MV-4-11 (cell line): Measurements from ENCODE around the gene SNRNP70.

Experiments
- DNase-seq: peaks from one replicate; lab custom pipeline; 2025; lab: John Stamatoyannopoulos, UW

SNRNP70 gene

DNA sequence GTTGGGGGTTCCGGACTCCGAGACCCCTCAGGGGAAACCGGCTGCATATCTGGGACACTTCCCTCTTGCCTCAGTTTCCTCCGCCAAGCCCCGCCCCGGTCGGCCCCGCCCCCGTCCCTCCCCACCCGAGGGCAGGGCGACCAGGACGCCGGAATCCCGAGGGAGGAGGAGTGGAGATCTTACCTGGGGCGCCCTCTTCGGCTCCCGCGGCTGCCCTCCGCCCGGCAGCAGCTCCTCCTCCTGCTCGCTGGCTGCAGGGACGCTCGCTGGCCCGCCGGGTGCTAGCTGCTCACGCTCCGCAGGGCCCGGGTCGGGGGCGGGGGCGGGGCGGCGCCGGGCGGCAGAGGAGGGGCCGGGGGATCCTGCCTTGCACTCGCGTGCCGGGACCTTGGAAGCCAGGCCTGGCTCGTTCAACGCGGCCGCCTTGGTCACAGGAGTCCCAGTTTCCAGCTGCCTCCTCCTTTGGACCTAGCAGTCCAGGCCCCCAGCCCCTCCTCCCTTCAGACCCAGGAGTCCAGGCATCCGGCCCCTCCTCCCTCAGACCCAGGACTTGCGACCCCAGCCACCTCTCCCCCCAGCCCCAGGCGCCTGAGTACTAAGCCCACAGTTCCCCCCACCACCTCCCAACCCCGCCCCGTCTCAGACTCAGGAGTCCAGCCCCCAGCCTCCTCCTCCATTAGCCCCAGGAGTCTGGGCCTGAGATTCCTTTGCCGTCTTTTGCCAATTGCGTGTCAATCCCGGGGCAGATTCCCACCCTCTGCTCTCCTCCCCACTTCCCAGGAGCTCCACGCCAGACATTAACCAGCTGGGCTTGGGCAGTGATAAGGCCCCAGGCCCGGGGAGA lies 20.3 kb upstream of the SNRNP70 start, which contains the start of gene NTF4:
Gene NTF4 (minus strand): TSS at position 51 of the 844 bp plus-strand sequence. CDS start 2,821 bp downstream, outside the sequence.
- DNase-seq = no peak

- no peak for DNase-seq
These were observed 19.2 kb upstream of the SNRNP70 start for GRCh38 chr19:49065905-49066512.

- no peak for DNase-seq
These were observed 17.7 kb upstream of the SNRNP70 start for GRCh38 chr19:49067554-49067953.

DNA sequence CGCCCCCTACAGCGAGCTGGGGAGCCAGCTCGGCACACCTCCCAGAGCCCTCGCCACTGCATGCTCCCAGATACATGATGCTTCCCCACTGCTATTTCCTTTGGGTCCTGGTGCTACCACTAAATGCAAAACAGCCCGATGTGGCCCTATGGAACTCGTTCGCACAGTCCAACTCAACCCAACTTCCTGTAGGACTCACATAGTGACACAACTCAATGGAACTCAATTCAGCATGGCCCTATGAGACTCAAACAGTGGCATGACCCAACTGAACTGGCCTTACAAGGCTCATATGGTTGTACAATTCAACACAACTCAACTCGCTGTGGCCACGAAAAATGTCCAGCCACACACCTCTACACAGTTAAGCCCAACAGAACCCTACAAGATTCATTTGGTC lies 16.2 kb upstream of the SNRNP70 start:
- no peak for DNase-seq

DNA sequence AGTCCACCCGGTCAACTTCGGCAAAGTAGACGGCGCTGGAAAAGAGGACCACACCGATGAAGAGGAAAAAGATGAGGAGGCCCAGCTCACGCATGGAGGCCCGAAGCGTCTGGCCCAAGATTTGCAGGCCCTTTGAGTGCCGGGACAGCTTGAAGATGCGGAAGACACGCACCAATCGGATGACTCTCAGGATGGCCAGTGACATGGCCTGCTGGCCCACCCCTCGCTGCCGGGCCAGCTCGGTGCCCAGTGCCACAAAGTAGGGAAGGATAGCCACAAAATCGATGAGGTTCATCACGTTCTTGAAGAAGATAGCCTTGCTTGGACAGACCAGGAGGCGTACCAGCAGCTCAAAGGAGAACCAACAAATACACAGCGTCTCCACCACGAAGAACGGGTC lies 14.8 kb upstream of the SNRNP70 start:
- no peak for DNase-seq

GRCh38 chr19:49071860-49072547 lies 13.2 kb upstream of the SNRNP70 start:
- DNase-seq = no peak

- peak; percentile 67 for DNase-seq
These were observed 11.5 kb upstream of the SNRNP70 start for GRCh38 chr19:49073514-49074378.

- peak; percentile 34 for DNase-seq
These were observed 10.4 kb upstream of the SNRNP70 start for GRCh38 chr19:49074869-49075268.

GRCh38 chr19:49080392-49080791 lies 4.9 kb upstream of the SNRNP70 start:
- no peak for DNase-seq

DNA sequence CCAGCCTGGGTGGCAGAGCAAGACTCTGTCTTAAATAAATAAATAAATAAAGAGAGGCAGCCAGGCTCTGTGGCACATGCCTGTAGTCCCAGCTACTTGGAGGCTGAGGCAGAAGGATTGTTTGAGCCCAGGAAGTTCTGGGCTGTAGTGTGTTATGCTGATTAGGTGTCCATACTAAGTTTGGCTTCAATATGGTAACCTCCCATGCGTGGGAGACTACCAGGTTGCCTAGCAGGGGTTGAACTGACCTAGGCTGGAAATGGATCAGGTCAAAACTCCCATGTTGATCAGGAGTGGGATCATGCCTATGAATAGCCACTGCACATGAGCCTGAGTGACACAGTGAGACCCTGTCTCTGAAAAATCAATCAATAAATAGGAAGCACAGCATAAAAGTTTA lies 4.0 kb upstream of the SNRNP70 start:
- DNase-seq = peak; percentile 32

DNA sequence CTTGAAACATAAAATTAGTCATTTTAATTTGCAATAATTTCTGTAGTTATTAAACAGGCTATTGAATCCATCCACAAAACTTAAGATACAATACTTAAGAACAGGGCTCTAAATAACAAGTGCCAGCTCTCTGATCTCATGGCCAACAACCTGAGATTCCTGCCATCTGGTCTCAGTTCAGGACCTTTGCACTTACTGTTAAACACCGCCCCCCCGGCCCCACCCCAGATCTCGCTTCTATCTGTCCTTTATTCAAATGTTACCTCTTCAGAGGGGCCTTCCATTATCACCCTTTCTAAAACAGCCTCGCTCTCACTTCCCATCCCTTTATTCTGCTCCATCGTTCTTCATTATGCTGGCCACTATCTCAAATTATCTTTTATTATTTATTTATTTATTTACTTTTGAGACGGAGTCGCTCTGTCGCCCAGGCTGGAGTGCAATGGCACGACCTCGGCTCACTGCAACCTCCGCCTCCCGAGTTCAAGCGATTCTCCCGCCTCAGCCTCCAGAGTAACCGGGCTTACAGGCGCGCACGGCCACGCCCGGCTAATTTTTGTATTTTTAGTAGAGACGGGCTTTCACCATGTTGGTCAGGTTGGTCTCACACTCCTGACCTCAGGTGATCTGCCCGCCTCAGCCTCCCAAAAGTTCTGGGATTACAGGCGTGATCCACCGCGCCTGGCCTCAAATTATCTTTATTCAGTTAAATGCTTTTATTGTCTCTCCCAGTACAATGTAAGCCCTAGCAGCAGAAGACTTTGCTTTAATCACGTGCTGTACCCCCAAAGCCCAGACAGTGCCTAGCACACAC lies 838 bp upstream of the SNRNP70 start:
- DNase-seq = no peak

- DNase-seq = no peak
These were observed 599 bp downstream of the SNRNP70 start for GRCh38 chr19:49085868-49086232.

GRCh38 chr19:49086296-49086695 lies 1.0 kb downstream of the SNRNP70 start:
- no peak for DNase-seq

DNA sequence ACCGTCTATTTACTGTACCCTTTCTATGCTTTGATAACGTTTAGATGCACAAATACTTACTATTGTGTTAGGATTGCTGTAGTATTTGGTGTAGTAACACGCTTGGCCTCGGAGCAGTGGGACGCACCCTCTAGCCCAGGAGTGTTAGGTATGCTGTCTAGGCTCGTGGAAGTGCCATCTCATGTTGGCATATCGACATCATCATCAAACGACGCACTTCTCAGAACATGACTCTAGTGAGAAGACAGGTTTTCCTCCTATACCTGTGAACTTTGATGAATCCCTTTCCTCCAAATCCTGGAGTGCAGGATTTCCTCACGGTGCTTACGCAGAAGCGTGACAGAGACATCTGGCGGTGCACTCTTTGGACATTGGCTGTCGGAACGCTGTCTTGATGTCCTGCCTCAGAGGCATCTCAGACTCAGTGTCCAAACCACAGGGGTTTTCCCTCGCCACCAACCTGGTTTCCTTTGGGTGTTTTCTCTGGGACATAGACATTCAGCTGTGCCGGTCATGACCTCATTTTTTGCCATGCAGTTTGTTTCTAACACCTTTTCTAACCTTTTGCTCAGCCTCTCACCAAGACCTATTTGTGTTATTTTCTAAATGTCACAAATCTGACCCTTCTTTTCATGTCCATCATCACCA lies 6.3 kb downstream of the SNRNP70 start:
- DNase-seq = no peak

GRCh38 chr19:49092686-49093085 lies 7.4 kb downstream of the SNRNP70 start:
- no peak for DNase-seq

DNA sequence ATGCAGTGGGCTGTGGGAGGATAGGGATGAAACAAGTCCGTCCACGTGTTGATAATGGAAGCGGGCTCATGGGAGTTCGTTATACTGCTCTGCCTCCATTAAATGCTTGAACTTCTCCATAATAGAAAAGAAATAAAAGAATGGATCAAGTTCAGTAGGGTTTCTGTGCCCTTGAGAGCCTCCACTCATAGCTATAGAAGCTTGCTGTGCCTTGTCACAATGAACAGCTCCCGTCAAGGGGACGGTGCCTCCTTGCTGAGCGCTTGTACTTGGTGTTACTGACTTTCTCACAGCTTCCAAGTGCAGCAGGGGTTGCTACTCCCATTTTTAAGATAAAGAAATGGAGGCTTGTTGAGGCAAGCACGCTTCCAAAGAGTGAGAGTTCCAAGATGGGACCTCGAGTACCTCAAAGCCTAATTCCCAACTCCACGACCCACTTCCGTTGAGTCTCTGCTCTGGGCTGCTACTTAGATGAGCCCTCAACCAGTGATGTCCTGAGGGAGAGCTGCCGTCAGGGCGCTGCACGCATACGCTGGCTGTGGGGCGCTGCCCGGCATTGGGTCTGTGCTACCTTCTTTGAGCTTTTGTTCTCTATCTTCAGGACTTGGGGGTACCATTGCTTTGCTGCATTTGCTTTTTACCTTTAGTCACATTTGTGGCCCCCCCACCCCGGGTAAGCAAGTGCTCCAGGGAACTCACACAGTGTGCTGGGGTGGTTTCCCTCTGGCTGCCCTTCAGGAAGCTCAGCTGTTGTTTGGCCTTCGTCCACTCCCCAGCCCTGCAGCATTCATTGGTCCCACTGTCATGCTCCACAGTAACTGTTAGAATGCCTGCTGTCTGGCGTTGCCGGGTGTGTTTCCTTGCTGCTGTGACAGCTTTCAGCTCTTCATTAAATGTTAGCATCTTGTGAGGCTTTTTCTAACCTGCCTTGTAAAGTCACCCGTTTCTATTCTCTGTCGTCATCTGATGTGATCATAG lies 9.5 kb downstream of the SNRNP70 start:
- DNase-seq = no peak

GRCh38 chr19:49097453-49098288 lies 12.4 kb downstream of the SNRNP70 start:
- DNase-seq = peak; percentile 73

- no peak for DNase-seq
These were observed 13.5 kb downstream of the SNRNP70 start for GRCh38 chr19:49098795-49099194.
